Activated CD4-positive, alpha-beta T cell treated with anti-CD3 and anti-CD28 coated beads for 24 hours (primary cell): ENCODE results near the gene CASQ1.

Experiments used
- DNase-seq, 2 donors: peaks; one replicate each; pipeline ENCODE4 v3.0.0-alpha.2; 2020; ENCODE audit warnings: low read depth in 2 of 2

Gene CASQ1

DNA sequence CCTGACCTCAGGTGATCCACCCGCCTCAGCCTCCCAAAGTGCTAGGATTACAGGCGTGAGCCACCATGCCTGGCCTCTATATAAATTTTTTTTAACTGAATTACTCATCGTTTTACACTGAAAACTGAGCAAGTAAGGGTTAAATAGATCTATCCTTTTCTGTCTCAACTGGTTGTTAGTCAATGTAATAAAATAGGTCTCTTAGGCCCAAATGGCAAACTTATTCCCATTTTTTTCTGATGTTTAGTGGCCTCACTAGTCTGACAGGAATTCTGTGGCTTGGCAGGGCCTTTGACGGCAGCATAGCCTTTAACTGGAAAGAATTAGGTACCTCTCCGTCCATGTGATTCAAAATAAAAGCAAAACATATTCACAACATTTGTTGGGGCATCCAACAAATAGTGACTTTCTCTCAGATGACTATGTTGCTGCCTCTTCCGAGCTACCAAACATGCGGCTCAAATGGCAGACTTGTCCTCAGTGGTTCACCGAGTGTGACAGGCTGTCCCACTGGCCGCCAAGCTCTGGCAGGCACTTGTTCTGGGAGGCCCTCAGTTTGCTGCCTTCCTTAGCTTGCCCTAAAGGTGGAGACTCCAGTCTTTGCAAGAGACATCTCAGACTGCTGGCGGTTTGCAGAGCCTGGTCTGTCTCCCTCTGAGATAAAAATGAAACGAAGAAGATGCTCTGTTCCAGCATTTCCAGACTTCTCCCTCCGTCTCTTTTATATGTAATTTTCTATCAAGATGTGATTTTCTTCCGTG lies 21.6 kb upstream of the CASQ1 start:
- DNase-seq = no peak

DNA sequence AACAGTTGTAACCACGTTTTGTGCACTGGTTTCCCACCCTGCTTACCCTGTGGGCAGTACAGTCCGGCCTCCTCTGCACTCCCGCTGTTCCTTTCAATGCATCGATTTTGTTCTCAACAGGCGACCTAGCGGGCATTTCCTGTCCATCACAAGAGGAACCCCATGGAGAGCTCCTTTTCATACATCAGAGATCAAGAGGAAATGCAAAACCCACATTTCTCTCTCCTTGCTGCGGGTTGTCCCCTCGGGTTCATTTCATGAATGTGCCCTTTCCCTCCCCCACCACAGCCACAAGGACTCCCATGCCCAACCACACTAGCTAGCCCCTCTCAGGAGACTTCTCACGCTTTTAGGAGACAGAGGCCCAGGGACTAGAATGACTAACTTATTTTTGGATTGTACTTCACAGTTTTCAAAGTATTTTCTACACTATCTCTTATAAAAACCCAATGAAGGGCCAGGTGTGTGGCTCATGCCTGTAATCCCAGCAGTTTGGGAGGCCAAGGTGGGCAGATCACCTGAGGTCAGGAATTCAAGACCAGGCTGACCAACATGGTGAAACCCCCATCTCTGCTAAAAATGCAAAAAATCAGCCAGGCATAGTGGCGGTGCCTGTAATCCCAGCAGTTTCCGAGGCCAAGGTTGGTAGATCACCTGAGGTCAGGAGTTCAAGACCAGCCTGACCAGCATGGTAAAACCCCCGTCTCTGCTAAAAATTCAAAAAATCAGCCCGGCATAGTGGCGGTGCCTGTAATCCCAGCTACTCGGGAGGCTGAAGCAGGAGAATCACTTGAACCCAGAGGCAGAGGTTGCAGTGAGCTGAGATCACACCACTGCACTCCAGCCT lies 20.6 kb upstream of the CASQ1 start:
- no peak for DNase-seq

DNA sequence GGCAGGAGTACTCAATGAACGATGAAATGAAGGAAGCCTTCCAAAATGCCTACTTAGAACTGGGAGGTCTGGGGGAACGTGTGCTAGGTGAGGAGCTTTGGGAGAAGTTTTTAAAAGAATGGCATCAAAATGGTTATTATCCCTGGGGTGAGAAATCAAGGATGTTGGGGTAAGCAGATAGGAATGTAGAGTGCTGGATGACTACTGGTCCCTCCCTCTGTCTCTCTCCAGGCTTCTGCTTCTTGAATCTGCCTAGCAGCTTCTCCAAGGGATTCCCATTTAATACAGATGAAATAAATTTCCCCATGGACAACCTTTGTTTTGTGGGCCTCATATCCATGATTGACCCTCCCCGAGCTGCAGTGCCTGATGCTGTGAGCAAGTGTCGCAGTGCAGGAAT lies 19.0 kb upstream of the CASQ1 start:
- no peak for DNase-seq

DNA sequence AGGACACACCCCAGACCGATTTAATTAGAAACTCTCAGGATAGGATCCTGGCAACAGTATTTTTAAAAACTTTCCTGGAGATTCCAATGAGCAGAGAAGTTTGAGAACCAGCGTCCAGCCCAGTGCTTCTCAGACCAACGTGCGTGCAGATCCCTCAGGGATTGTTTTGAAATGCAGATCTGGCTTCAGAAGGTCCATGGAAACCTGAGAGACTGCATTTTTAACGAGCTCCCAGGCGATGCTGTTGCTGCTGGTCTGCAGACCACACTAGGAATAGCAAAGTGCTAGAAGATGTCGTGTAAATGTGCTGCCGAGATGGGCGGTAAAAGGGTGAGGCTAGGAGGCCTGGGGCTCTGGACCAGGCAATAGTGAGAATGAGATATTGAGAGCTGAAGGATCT lies 18.4 kb upstream of the CASQ1 start:
- no peak for DNase-seq

DNA sequence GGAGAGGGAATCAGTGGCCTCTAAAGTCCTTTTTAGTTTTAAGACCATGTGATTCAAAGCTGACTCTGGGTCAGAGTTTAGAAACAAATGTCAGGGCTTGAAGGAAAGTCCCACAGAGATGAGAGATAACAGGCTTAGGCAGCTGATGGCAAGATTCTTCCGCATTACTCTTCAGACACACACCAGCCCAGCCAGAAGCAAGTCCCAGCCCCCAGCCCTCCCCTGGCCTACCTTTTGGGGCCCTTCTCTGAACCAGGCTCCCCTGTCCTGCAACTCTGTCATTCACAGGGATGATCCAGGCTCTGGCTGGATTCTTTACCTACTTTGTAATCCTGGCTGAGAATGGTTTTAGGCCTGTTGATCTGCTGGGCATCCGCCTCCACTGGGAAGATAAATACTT lies 13.1 kb upstream of the CASQ1 start:
- no peak for DNase-seq

DNA sequence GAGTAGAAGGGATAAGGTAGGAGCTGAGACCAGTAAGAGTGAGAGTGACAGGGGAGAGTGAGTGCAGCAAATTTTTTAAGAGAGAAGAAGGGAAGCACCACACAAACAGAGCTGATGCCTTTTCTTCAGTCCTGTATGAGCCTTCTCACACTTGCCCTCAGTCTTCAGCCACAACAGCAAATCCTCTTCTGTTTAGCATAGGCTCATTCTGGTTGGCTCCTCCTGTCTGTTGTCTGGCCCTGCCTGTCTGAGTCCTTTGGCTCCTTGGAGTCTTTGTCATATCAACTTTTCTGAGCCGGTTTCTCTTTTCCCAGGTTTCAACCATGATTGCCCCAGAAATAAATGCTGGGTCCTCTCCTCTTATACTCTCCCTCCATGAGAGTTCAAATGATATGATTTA lies 12.7 kb upstream of the CASQ1 start:
- no peak for DNase-seq

DNA sequence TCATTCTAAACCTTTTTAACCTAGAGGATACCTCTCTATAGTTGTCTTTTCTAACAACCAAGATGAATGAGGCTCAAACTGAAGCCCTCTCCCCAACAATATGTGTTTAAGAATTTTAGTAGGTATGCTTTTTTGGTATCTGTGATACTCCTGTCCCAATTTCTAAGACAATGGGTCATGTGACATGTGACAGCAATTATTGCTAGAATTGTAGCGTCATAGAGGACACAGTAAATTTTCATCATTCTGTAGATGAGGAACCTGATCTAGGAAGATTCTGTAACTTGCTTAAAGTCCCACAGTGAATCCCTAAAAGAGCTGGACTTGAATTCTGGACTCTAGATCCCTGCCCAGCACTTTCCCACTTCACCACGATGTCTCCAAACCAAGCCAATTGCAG lies 11.6 kb upstream of the CASQ1 start:
- no peak for DNase-seq

DNA sequence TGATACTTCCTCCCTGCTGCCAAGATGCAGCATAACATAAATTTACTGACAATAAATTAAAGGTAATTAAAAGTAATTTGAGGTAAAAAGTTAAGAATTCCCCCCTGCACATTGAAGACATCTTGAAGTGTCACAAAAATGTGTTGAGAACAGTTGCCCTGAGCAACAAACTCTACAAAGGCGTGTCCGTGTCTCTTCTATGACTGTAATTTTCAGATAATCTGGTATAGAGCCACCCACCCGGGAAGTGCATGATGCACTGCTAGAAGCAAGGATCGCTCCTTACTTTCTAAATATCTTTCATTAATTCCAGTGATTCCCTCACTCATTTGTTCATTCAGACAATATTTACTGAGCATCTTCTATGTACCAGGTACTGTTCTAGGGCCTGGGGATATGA lies 11.0 kb upstream of the CASQ1 start:
- DNase-seq = no peak

DNA sequence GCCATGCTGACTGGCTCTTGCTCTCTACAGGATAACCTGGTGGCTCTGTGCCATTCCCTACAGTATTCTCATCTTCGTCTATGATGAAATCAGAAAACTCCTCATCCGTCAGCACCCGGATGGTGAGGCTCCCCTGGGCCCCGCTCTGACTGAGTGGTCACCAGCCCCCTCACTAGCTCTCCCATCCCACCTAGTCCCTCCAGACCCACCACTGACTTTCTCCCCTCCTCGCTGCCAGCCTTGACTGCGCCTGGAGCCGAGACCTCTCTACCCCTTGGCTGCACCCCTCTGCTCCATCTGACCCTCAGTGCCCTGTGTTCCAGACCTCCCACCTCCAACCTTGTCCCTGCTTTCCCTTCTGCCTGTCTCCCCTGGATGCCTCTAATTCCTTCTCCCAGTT lies 4.1 kb upstream of the CASQ1 start:
- DNase-seq = no peak

DNA sequence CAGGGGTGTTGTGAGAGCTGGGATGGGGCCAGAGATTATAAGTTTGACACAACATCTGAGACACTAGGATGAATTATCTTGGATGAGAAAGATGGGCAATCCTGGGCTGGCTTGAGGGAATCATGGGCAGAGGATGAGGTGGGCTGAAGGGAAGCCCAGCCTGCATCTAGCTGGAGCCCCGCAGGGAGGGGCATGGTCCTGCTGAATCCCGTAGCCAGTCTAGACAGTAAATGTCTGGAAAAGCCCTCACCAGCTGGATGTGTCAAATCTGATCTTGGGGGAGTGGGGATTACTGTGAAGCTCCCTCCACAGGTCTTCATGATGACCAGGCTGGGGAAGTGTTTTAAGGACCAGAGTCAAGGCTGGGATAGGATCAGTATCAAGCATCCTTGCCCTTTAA lies 3.6 kb upstream of the CASQ1 start:
- no peak for DNase-seq

DNA sequence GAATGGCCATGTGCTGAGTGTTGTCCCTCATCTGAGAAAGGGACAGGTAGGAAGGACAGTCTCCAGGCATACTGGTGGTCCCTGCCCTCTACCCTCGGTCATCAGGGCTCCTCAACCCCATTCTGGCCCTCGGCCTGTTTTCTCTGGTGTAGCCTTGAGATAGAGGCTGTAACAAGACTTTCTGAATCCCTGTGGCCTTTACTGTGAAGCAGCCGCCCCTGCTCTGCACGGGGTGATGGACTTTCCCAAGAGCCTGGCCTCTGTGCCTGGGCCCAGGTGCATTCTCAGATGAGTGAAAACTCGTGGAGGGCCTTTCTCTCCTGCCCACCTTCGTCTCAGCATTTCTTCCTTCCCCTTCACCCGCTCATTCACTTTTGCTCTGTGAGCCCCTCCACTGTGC lies 3.0 kb upstream of the CASQ1 start:
- no peak for DNase-seq

DNA sequence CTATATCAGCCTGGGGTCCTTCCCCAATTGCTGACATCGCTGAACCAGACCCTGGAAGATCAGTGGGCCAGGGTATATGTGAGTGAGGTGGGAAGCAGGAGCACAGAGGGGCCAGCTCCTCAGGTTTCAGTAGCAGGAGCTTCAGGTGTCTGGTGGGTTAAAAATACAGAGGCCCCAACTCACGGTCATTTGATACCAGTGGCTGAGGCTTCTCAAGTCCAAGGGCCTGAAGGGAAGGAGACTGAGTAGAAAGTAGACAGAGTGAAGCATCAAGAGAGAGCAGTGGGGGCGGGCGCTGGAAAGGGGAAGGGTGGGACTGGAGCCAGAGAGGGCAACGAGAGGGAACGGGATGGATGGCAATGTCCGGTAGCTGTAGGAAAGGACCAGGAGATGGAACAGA lies 2.0 kb upstream of the CASQ1 start:
- DNase-seq = no peak

DNA sequence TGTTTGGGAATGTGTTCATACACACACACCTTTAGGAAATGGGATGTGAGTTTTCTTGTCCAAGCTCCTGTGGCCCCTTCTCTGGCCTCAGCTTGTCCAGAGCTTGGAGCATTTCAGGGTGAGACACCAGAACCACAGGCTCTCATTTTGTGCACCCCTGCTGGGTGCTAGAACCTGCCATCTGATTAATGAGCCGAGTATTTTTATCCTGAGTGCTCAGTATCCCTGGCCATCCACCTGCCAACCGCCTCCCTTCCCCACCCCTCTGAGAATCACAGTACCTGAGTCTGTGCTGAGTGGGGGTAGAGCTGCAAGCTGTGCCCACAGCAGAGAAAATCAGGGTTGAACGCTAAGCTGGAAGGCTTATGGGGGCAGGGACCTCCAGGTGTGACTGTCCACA lies 1.4 kb downstream of the CASQ1 start:
- no peak for DNase-seq

DNA sequence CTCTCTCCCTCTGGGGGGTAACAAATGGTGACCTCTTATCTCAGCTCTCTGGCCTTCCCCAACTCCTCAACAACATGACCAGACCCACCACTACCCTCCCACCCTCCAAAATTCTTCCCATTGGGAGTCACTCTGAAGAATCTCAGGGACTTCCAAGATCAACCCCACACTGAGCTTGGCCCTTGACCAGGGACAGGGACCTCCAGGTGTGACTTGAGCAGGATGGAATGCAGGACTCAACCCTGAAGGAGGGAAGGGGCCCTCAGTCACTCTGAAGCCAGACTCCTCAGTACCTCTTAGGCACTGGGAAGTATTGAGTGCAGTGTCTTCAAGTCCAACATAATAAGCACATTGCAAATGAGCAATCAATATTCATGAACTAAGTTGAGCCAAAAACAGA lies 1.9 kb downstream of the CASQ1 start:
- no peak for DNase-seq

DNA sequence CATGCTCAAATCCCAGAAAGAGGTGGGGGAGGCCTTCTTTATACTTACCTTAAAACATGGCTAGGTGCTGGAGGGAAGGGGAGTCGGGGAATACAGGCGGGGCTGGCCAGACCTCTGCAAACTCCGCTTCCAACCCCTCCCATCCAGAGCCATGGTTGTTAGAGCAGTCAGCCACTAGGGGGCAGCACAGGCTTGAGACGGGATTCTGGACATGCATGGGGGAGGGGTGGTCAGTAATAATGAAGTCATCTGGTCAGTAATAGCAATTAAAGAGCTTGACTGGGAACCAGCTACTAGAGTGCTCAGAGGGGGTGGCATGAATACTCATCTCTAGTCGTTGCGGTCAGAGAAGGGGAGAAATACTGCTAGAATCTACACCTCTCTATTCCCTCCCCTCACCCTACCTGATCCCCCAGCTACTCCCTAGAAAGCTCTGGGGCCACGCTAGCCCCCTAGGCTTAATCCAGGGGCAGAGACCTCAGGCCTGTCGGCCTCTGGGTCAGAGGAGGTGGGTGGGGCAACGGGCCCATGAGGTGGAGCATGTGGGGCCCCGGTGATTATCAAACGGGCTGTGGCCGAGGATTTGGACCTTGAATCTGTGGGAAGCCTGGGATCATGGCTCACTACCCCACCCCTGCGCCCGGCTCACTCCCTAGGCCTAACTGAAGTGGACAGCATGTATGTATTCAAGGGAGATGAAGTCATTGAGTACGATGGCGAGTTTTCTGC lies 2.9 kb downstream of the CASQ1 start:
- peak; percentile 76 to 78 for DNase-seq

DNA sequence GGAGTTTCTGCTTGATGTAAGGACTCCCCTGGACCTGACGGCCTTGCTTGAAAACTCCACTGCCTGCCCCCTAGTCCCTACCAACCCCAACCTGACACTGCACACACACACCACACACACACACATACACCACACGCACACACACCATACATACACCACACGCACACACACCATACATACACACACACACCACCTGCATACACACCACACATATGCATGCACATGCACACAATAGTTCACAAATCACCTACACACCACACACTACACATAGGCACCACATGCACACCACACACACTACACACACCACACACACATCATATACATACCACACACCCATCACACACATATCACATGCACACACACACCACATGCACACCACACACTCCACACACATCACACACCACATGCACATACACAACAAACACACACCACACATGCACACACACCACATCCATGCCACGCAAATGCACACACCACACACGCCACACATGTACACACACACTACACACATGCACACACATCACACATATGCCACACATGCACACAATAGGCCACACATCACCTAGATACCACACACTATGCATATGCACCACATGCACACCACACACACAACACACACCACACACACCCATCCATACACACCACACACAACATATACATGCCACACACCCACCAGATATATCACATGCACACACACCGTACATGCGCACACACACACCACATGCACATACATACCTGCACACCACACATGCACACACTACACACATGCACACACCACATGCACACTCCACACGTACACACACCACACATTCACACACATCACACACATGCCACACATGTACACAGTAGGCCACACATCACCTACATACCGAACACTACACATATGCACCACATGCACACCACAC lies 3.7 kb downstream of the CASQ1 start:
- DNase-seq = no peak

DNA sequence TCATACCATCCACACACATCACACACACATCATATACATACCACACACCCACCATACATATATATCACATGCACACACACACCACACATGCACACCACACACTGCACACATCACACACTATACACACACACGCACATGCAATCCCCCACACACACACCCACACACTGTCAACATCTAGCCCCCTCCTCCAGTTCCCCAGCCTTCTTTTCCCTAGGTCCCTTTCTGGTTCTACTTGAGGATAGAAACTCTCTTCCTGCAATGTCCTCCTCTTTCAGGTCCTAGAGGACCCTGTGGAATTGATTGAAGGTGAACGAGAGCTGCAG lies 4.3 kb downstream of the CASQ1 start:
- DNase-seq = no peak

DNA sequence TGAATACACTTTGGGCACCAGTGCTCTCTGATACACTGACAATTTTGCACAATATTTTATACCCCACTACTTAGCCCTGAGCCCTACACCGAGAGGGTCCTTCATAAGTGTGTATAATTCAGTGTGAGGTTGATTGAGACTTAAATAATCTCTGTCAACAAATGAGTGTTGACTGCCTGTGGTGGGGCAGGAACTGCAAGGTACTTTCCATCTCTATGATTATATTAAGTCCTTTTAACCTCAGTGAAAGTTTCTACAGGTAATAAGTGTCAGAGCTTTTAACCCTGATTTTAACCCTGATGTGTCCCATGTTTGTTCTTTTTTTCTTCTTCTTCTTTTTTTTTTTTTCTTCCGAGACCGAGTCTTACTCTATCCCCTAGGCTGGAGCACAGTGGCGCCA lies 5.8 kb downstream of the CASQ1 start:
- no peak for DNase-seq

DNA sequence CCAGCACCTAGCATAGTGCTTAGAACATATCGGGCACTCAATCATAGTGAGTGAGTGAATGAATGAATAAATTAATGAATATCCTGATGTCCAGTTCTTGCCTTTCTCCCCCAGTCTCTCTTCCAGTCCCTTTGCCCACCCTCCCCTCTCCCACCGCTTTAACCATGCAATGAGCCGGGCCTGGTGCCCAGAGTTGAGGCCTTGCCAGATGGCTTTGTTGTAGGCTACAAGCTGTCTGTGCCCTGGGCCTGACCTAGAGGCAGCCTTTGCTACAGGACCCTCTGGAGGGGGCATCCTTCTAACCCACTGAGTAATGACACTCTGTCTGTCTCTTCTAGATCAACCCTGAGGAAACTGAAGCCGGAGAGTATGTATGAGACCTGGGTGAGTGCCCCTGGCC lies 6.9 kb downstream of the CASQ1 start:
- no peak for DNase-seq

DNA sequence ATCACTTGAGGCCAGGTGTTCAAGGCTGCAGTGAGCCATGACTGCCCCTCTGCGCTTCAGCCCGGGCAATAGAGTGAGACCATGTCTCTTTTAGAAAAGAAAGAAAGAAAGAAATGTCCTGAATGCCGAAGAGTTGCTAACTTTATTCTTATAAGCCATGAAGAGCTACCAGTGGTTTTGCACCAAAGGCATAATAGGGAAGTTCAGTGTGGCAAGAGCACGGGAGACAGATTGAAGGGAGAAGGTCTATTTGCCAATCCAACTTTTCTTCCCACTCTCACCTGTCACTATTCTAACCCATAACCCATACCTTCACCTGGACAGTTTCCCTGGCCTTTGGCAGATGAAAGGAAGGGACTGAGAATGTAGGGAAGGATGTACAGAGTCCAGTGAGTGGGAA lies 10.4 kb downstream of the CASQ1 start:
- no peak for DNase-seq

DNA sequence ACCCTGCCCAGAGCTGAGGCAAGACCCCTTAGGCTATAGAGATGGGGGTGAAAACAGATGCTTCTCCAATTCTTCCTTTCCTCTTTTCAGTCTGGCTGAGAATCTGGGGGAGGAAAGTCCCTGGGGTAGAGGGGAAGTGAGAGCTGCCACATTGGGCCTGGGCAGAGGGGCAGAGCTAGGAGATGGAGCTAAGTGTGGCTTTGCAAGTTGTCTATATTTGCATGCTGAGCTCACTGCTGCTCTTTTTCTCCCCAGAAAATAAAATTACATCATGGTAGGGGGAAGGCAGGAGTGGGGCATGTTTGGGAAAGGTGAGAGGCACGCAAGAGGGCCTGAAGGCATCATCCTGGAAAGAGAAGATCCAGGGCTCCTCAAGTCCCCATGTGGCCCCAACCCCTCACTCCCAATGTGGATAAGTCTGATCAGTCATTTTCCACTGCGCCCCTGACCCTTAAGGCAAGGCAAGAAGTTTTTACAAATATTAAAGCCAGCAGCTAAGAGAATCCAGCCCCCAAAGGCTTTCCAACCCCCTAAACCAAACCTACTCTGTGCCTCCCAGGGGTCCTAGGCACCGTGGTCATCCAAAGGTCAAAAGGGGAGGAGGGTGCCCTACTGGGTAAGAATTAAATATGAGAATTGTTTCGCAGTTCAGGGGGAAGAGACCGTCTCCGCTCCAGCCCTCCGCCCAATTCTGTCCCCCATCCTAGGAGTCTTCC lies 14.3 kb downstream of the CASQ1 start:
- no peak for DNase-seq
